Smooth muscle cell (in vitro differentiated cells): ENCODE data around the gene LYPD6B. TPM values are rescaled to one million over a fixed set of nuclear protein-coding genes. Genes with fewer than 3 reads are reported as not detected.

Experiments used
- DNase-seq: peaks from one replicate; lab custom pipeline; 2025; ENCODE audit not compliant: unreplicated experiment; lab: John Stamatoyannopoulos, UW
- H2AFZ ChIP-seq: fragments of 200-600 bp; sonication (generic); 2 replicates; pipeline ENCODE4 v1.6.0; 2016; ENCODE audit warnings: antibody characterized with exemption, low read depth, mild to moderate bottlenecking
- H3F3A ChIP-seq: fragments of 200-600 bp; sonication (generic); 2 replicates; pipeline ENCODE4 v1.6.0; 2017; ENCODE audit warnings: antibody characterized with exemption, low read depth
- H3K27ac ChIP-seq: fragments of 200-600 bp; sonication (generic); 2 replicates; pipeline ENCODE4 v1.5.1; 2016; ENCODE audit warnings: low read depth, mild to moderate bottlenecking
- H3K27me3 ChIP-seq: fragments of 200-600 bp; sonication (generic); 2 replicates; pipeline ENCODE4 v1.6.1; 2016; ENCODE audit warnings: low read depth, mild to moderate bottlenecking
- H3K36me3 ChIP-seq: fragments of 200-600 bp; sonication (generic); 2 replicates; pipeline ENCODE4 v1.5.1; 2016; ENCODE audit warnings: low read depth
- H3K4me1 ChIP-seq: fragments of 200-600 bp; sonication (generic); 2 replicates; pipeline ENCODE4 v1.5.1; 2016; ENCODE audit warnings: low read depth
- H3K4me2 ChIP-seq: fragments of 200-600 bp; sonication (generic); 2 replicates; pipeline ENCODE4 v1.6.0; 2016; ENCODE audit warnings: mild to moderate bottlenecking
- H3K4me3 ChIP-seq: fragments of 200-600 bp; sonication (generic); 2 replicates; pipeline ENCODE4 v1.5.1; 2016; ENCODE audit warnings: mild to moderate bottlenecking
- H3K79me2 ChIP-seq: fragments of 200-600 bp; sonication (generic); 2 replicates; pipeline ENCODE4 v1.6.0; 2016; ENCODE audit warnings: low read depth, mild to moderate bottlenecking
- H3K9ac ChIP-seq: fragments of 200-600 bp; sonication (generic); 2 replicates; pipeline ENCODE4 v1.6.0; 2016; ENCODE audit warnings: low read depth
- H3K9me3 ChIP-seq: fragments of 200-600 bp; sonication (generic); replicated peaks from 2 replicates; pipeline ENCODE4 v1.5.1; 2016; ENCODE audit warnings: low read depth
- H4K20me1 ChIP-seq: fragments of 200-600 bp; sonication (generic); 2 replicates; pipeline ENCODE4 v1.6.0; 2016; ENCODE audit warnings: low read depth
- WGBS: methylation state at CpG from one replicate; pipeline ENCODE4 v1.1.7; 2016; ENCODE audit warnings: low lambda C conversion rate; 5-methylcytosine and 5-hydroxymethylcytosine counted together
- polyA plus RNA-seq: library from polyadenylated mRNA; unstranded; fragments of >200 nt; fragmentation: Nextera tagmentation; extraction: Ambion mirVana; gene quantifications from 2 replicates; pipeline ENCODE4 v1.2.1, GENCODE V29; 2016
- total RNA-seq: library from RNA; depleted of rRNA; stranded (reverse); fragments of >200 nt; gene quantifications from 2 replicates; pipeline ENCODE4 v1.2.3, GENCODE V29; 2014
- TF ChIP-seq, protein P1 (sequence below): fragments of 200-600 bp; sonication (generic); IDR thresholded peaks from 2 replicates; pipeline ENCODE4 v1.5.1; 2017; ENCODE audit warnings: borderline replicate concordance, mild to moderate bottlenecking, antibody characterized with exemption; ENCODE audit not compliant: insufficient read depth, poor library complexity, severe bottlenecking

The LYPD6B gene
- total and polyA plus RNA-seq, 2 experiments from 2014 or later, result 4.9 to 10.6 TPM

DNA sequence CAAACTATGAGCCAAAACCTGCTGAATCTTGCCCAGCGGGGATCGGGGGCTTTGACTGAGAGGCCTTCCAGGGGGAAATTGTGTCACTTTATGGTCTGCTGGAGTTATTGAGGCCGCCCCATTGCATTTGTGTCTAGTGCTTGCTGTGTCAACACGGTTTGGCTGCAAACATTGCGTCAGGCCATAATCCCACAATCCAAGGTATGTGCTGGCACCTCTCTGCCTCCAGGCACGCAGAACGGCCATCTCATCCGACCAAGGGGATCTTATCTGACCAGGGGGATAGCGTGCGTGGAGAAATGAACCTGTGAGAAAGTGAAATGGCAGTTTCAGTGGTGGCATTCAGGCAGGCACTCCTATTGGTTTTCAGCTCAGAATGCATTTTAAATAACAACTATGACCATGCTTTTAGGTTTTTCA lies 18.1 kb upstream of the LYPD6B start:
- no peaks in the 10 kb centered on the region for H3K79me2 ChIP-seq
- peaks cover 4% of the 10 kb centered on the region for H3K27me3 ChIP-seq
- no peaks in the 10 kb centered on the region for H3K36me3 ChIP-seq
- H3K27ac ChIP-seq, result no peak overlapping the region
- no peaks in the 10 kb centered on the region for H3K9me3 ChIP-seq
- H4K20me1 ChIP-seq, result no peaks in the 10 kb centered on the region
- H3K4me3 ChIP-seq, result no peak overlapping the region
- H3K4me1 ChIP-seq, result no peaks in the 10 kb centered on the region
- no peak overlapping the region for H3K4me2 ChIP-seq
- no peak overlapping the region for H3K9ac ChIP-seq
- H3F3A ChIP-seq, result no peaks in the 10 kb centered on the region
- H2AFZ ChIP-seq, result no peak overlapping the region
- WGBS, result 77% methylated on average over 10 of the region's 10 CpGs
- no peak for DNase-seq
- TF ChIP-seq, protein P1, sequence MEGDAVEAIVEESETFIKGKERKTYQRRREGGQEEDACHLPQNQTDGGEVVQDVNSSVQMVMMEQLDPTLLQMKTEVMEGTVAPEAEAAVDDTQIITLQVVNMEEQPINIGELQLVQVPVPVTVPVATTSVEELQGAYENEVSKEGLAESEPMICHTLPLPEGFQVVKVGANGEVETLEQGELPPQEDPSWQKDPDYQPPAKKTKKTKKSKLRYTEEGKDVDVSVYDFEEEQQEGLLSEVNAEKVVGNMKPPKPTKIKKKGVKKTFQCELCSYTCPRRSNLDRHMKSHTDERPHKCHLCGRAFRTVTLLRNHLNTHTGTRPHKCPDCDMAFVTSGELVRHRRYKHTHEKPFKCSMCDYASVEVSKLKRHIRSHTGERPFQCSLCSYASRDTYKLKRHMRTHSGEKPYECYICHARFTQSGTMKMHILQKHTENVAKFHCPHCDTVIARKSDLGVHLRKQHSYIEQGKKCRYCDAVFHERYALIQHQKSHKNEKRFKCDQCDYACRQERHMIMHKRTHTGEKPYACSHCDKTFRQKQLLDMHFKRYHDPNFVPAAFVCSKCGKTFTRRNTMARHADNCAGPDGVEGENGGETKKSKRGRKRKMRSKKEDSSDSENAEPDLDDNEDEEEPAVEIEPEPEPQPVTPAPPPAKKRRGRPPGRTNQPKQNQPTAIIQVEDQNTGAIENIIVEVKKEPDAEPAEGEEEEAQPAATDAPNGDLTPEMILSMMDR, result no peak

DNA sequence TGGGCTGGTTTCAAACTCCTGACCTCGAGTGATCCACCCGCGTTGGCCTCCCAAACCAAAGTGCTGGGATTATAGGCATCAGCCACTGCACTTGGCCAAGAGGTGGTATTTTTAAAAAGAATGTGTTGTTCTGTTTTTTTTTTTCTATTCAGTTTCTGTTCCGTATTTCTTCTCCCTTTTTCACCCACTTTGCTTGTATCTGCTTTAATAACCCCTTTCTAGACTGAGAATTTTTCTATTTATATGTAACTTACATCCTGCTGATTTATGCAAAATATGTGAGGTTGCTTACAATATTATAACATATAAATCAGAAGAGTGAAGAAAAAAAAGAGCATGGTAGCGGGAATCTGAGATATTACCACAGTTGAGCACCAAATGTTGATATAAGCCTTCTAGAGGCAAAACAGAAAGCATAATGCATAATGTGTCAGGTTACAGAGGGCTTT lies 17.2 kb upstream of the LYPD6B start:
- H3K36me3 ChIP-seq, result no peaks in the 10 kb centered on the region
- H3K9ac ChIP-seq, result no peak overlapping the region
- TF ChIP-seq, protein P1, result no peak
- 98% methylated on average over 5 of the region's 5 CpGs for WGBS
- no peaks in the 10 kb centered on the region for H3K79me2 ChIP-seq
- H3K27me3 ChIP-seq, result peaks cover 4% of the 10 kb centered on the region
- DNase-seq, result no peak
- H2AFZ ChIP-seq, result no peak overlapping the region
- no peaks in the 10 kb centered on the region for H3K9me3 ChIP-seq
- H3K27ac ChIP-seq, result no peak overlapping the region
- H4K20me1 ChIP-seq, result no peaks in the 10 kb centered on the region
- H3K4me1 ChIP-seq, result no peaks in the 10 kb centered on the region
- no peaks in the 10 kb centered on the region for H3F3A ChIP-seq
- H3K4me2 ChIP-seq, result no peak overlapping the region
- H3K4me3 ChIP-seq, result no peak overlapping the region

DNA sequence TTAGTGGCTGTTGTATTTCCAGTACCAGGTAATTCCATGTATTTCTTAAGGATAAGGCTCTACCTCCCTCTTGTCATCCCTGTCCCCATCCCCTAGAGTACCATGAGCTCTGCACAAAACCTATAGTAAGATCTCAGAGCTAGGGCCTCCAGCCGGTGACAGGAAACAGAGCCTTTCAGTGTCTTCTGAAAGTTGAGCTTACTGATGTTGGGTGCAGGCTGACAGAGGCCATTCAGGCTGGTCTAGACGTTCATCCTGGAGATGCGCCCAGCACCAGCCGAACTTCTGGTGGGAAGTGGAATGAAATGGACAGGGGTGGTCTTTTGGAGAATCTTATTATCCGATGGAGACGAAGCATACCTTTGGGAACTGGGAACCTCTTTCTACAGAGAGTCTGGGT lies 16.7 kb upstream of the LYPD6B start:
- H3K36me3 ChIP-seq, result no peaks in the 10 kb centered on the region
- H3F3A ChIP-seq, result no peaks in the 10 kb centered on the region
- H4K20me1 ChIP-seq, result no peaks in the 10 kb centered on the region
- H3K27me3 ChIP-seq, result peaks cover 4% of the 10 kb centered on the region
- no peaks in the 10 kb centered on the region for H3K4me1 ChIP-seq
- WGBS, result 83% methylated on average over 6 of the region's 6 CpGs
- TF ChIP-seq, protein P1, result no peak
- H3K9ac ChIP-seq, result no peak overlapping the region
- no peak for DNase-seq
- no peak overlapping the region for H3K27ac ChIP-seq
- H3K4me2 ChIP-seq, result no peak overlapping the region
- H3K79me2 ChIP-seq, result no peaks in the 10 kb centered on the region
- H3K4me3 ChIP-seq, result no peak overlapping the region
- no peaks in the 10 kb centered on the region for H3K9me3 ChIP-seq
- no peak overlapping the region for H2AFZ ChIP-seq

DNA sequence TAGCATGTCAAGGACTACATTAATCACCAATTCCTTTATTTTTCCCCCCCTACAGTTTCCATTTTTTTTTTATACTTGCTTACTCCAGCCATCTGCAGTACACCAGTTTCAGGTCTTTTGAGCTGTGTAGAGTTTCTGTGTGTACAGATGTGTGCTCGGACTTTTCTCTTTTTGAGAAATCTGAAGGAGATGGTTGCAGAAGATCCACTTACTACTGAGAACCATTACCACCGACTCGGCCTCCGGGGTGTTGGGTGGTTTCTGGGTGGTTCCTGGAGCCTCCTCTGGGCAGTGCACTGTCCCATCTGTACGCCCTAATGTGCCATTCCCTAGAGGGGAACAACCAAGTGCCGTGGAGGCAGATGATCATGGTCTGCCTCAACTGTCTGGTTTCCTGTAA lies 15.4 kb upstream of the LYPD6B start:
- TF ChIP-seq, protein P1, result no peak
- no peak overlapping the region for H3K4me2 ChIP-seq
- no peak for DNase-seq
- H3K4me3 ChIP-seq, result no peak overlapping the region
- H4K20me1 ChIP-seq, result no peaks in the 10 kb centered on the region
- H3K9me3 ChIP-seq, result no peaks in the 10 kb centered on the region
- H3K9ac ChIP-seq, result no peak overlapping the region
- H3K27ac ChIP-seq, result no peak overlapping the region
- no peak overlapping the region for H2AFZ ChIP-seq
- 96% methylated on average over 6 of the region's 6 CpGs for WGBS
- H3K4me1 ChIP-seq, result no peaks in the 10 kb centered on the region
- H3K27me3 ChIP-seq, result peaks cover 8% of the 10 kb centered on the region
- no peaks in the 10 kb centered on the region for H3K36me3 ChIP-seq
- no peaks in the 10 kb centered on the region for H3K79me2 ChIP-seq
- no peaks in the 10 kb centered on the region for H3F3A ChIP-seq
